Measurements from ENCODE around the gene HBQ1.
"Not testable (repeated sequence)": the region's sequence is repeated elsewhere in the genome, so short reads cannot be mapped to it uniquely, and the experiment has no call there.

HBQ1 gene

DNA sequence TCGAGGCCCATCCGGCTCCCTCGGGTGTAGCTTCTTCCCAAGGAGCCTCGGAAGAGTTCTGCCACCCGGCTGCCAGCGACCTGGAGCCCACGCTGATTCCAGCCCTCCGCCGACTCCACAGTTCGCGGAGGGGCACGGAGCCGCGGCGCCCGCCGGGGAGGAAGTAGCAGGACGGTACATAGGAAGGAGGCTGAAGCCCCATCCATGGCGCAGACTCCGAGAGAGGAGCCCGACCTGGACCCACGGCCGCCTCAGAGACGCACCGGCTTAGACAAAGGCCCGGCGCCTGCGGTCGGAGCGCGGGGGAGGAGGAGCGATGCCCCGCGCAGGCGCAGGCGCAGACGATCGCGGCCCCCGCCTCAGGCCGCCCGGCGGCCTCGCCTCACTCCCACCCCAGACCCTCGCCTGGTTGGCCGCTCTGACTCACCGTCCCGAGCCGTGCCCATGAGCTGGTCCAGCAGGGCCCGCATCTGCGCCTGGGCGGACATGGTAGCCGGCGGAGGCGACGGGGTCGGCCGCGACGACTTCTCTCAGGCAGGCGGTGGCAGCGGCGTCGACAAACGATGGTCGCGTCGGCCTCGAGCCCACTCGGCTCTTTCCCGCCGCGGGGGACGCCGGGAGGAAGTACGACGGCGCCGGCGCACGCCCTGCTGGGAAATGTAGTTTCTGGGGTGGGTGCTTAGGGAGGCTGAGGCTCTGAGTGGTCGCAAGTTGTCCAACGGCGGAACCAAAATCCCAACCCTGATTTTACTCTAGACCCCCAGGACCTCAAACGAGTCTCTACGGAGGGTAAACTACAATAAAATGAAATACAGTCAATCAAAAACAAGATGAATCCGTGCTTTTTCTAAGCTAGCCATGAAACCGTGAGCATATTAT lies 48.8 kb downstream of the HBQ1 start, which contains the start of gene LUC7L:
LUC7L (minus strand) TSS at position 598 of the 879 bp plus-strand sequence; CDS start at position 488, 110 bp downstream.
- Histone ChIP-seq H2AFZ (ENCODE audit: low read length) (peak within 1 kb of the TSS; percentile 97), H3K9me2 (ENCODE audit: low read depth, low read length) (no peaks in the 10 kb centered on the region), H3K36me3 (ENCODE audit: insufficient read depth, low read length) (peaks cover 40% of the 10 kb centered on the region), H3K4me3 (ENCODE audit: low read depth, low read length, poor library complexity, severe bottlenecking) (peak within 1 kb of the TSS; percentile 93), H3K79me2 (ENCODE audit: insufficient read depth, low read length) (peaks cover 32% of the 10 kb centered on the region), H3F3A (ENCODE audit: insufficient read depth, low read length) (no peaks in the 10 kb centered on the region), H3K4me2 (ENCODE audit: low read length) (peak within 1 kb of the TSS; percentile 83), H4K20me1 (ENCODE audit: insufficient read depth, low read length) (no peaks in the 10 kb centered on the region), H3K4me1 (ENCODE audit: insufficient read depth, low read length, severe bottlenecking) (peaks cover 30% of the 10 kb centered on the region), H3K27ac (ENCODE audit: low read depth, low read length, poor library complexity, severe bottlenecking) (peak within 1 kb of the TSS; percentile 26), H3K9me3 (ENCODE audit: low read length) (no peaks in the 10 kb centered on the region), H3K27me3 (ENCODE audit: insufficient read depth, low read length) (no peaks in the 10 kb centered on the region), H3K9ac (ENCODE audit: low read length) (peak within 1 kb of the TSS; percentile 95)
- TF ChIP-seq, protein P1, sequence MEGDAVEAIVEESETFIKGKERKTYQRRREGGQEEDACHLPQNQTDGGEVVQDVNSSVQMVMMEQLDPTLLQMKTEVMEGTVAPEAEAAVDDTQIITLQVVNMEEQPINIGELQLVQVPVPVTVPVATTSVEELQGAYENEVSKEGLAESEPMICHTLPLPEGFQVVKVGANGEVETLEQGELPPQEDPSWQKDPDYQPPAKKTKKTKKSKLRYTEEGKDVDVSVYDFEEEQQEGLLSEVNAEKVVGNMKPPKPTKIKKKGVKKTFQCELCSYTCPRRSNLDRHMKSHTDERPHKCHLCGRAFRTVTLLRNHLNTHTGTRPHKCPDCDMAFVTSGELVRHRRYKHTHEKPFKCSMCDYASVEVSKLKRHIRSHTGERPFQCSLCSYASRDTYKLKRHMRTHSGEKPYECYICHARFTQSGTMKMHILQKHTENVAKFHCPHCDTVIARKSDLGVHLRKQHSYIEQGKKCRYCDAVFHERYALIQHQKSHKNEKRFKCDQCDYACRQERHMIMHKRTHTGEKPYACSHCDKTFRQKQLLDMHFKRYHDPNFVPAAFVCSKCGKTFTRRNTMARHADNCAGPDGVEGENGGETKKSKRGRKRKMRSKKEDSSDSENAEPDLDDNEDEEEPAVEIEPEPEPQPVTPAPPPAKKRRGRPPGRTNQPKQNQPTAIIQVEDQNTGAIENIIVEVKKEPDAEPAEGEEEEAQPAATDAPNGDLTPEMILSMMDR (IDR thresholded peaks at IDR 0.05; ENCODE audit: low read length) = no peak
- no peak for TF ChIP-seq EZH2 (IDR thresholded peaks at IDR 0.05; ENCODE audit: borderline replicate concordance, low read length)

DNA sequence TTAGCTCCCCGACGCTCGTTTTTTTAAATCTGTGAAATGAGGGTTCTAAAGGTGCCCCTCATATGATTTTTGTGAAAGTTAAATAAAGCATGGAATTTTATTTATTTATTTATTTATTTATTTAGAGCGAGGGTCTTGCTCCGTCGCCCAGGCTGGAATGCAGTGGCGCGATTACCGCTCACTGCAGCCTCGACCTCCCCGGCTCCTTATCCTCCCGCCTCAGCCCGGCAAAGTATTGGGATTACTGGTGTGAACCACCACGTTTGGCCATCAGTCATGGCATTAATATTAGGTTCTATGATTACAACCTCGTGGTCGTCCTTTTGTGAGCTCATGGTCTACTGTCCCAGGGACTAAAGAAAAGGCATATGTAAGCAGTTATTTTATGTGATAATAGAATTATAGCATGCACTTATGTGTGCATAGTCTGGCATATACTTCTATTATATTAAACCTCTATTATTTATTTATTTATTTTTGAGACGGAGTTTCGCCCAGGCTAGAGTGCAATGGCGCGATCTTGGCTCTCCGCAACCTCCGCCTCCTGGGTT lies 49.5 kb downstream of the HBQ1 start:
- Histone ChIP-seq H3K36me3 (ENCODE audit: insufficient read depth, low read length) (peaks cover 33% of the 10 kb centered on the region), H3K9ac (ENCODE audit: low read length) (peak overlapping the region; percentile 95), H2AFZ (ENCODE audit: low read length) (peak overlapping the region; percentile 97), H3K27me3 (ENCODE audit: insufficient read depth, low read length) (no peaks in the 10 kb centered on the region), H4K20me1 (ENCODE audit: insufficient read depth, low read length) (no peaks in the 10 kb centered on the region), H3K9me2 (ENCODE audit: low read depth, low read length) (no peaks in the 10 kb centered on the region), H3K27ac (ENCODE audit: low read depth, low read length, poor library complexity, severe bottlenecking) (no peak overlapping the region), H3F3A (ENCODE audit: insufficient read depth, low read length) (no peaks in the 10 kb centered on the region), H3K9me3 (ENCODE audit: low read length) (no peaks in the 10 kb centered on the region), H3K4me2 (ENCODE audit: low read length) (peak overlapping the region; percentile 83), H3K4me1 (ENCODE audit: insufficient read depth, low read length, severe bottlenecking) (peaks cover 30% of the 10 kb centered on the region), H3K79me2 (ENCODE audit: insufficient read depth, low read length) (peaks cover 32% of the 10 kb centered on the region), H3K4me3 (ENCODE audit: low read depth, low read length, poor library complexity, severe bottlenecking) (peak overlapping the region; percentile 93)
- TF ChIP-seq EZH2 (IDR thresholded peaks at IDR 0.05; ENCODE audit: borderline replicate concordance, low read length) = no peak
- TF ChIP-seq, protein P1 (IDR thresholded peaks at IDR 0.05; ENCODE audit: low read length) = no peak

DNA sequence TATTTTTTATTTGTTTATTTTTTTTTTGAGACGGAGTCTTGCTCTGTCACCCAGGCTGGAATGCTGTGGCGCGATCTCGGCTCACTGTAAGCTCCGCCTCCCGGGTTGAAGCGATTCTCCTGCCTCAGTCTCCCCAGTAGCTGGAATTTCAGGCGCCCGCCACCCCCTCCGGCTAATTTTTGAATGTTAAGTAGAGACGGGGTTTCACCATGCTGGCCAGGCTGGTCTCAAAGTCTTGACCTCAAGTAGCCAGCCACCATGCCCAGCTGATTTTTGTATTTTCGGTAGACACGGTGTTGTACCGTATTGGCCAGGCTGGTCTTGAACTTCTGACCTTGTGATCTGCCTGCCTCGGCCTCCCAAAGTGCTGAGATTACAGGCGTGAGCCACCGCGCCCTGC lies 50.1 kb downstream of the HBQ1 start:
- Histone ChIP-seq H3K4me1 (ENCODE audit: insufficient read depth, low read length, severe bottlenecking) (peaks cover 31% of the 10 kb centered on the region), H3K79me2 (ENCODE audit: insufficient read depth, low read length) (peaks cover 32% of the 10 kb centered on the region), H3K36me3 (ENCODE audit: insufficient read depth, low read length) (peaks cover 28% of the 10 kb centered on the region)
- H3K4me3 ChIP-seq (ENCODE audit: low read depth, low read length, poor library complexity, severe bottlenecking); H2AFZ ChIP-seq (ENCODE audit: low read length); H3F3A ChIP-seq (ENCODE audit: insufficient read depth, low read length); H3K4me2 ChIP-seq (ENCODE audit: low read length); H3K27me3 ChIP-seq (ENCODE audit: insufficient read depth, low read length); H3K9ac ChIP-seq (ENCODE audit: low read length); H3K27ac ChIP-seq (ENCODE audit: low read depth, low read length, poor library complexity, severe bottlenecking); H3K9me2 ChIP-seq (ENCODE audit: low read depth, low read length); H3K9me3 ChIP-seq (ENCODE audit: low read length); H4K20me1 ChIP-seq (ENCODE audit: insufficient read depth, low read length): not testable (repeated sequence)

All from OCI-LY1 (cell line).